Astrocyte (in vitro differentiated cells and primary cell): ENCODE measurements around the gene INAFM2. TPM values are rescaled to one million over a fixed set of nuclear protein-coding genes. Genes with fewer than 3 reads are reported as not detected.
A peak's percentile ranks its signal among the peaks of the same experiment; 100 is the strongest.

Experiments
- DNase-seq: peaks from one replicate; pipeline ENCODE4 v3.0.0-alpha.2; 2010; ENCODE audit warnings: low read depth
- FAIRE-seq: peaks from 2 replicates; lab custom pipeline; 2011; peaks lifted over from hg19 to GRCh38; lab: Jason Lieb, UNC
- H2AFZ ChIP-seq: 2 replicates; pipeline ENCODE4 v1.6.0; 2012; ENCODE audit warnings: low read depth, low read length, inconsistent platforms
- H3K27ac ChIP-seq: 2 replicates; pipeline ENCODE4 v1.5.1; 2011; ENCODE audit warnings: low read depth, low read length, inconsistent platforms
- H3K27me3 ChIP-seq: 2 replicates; pipeline ENCODE4 v1.6.0; 2011; ENCODE audit warnings: low read length, inconsistent platforms; ENCODE audit not compliant: insufficient read depth
- H3K36me3 ChIP-seq: 2 replicates; pipeline ENCODE4 v1.5.1; 2011; ENCODE audit warnings: low read length, inconsistent platforms; ENCODE audit not compliant: insufficient read depth
- H3K4me1 ChIP-seq: 2 replicates; pipeline ENCODE4 v1.5.1; 2011; ENCODE audit warnings: low read length, inconsistent platforms; ENCODE audit not compliant: insufficient read depth
- H3K4me2 ChIP-seq: 2 replicates; pipeline ENCODE4 v1.6.0; 2012; ENCODE audit warnings: low read length, inconsistent platforms
- H3K4me3 ChIP-seq: 2 replicates; pipeline ENCODE4 v1.5.1; 2011; ENCODE audit warnings: low read depth, mild to moderate bottlenecking, low read length, inconsistent platforms; ENCODE audit not compliant: insufficient read depth
- H3K79me2 ChIP-seq: 2 replicates; pipeline ENCODE4 v1.6.0; 2012; ENCODE audit warnings: mild to moderate bottlenecking, low read length, inconsistent platforms; ENCODE audit not compliant: insufficient read depth
- H3K9ac ChIP-seq: 2 replicates; pipeline ENCODE4 v1.6.0; 2012; ENCODE audit warnings: mild to moderate bottlenecking, low read length, inconsistent platforms
- H3K9me3 ChIP-seq: 2 replicates; pipeline ENCODE4 v1.5.1; 2012; ENCODE audit warnings: low read depth, mild to moderate bottlenecking, low read length, inconsistent platforms; ENCODE audit not compliant: insufficient read depth
- H4K20me1 ChIP-seq: 2 replicates; pipeline ENCODE4 v1.6.0; 2012; ENCODE audit warnings: low read length, inconsistent platforms; ENCODE audit not compliant: insufficient read depth
- H3K27ac Mint-ChIP-seq: one replicate; pipeline ENCODE4 v1.8.0; 2021; ENCODE audit warnings: mild to moderate bottlenecking, mixed read lengths; ENCODE audit not compliant: unreplicated experiment
- H3K27me3 Mint-ChIP-seq: one replicate; pipeline ENCODE4 v1.8.0; 2021; ENCODE audit warnings: low read depth, mixed read lengths; ENCODE audit not compliant: unreplicated experiment
- H3K36me3 Mint-ChIP-seq: one replicate; pipeline ENCODE4 v1.8.0; 2021; ENCODE audit warnings: low read depth, mixed read lengths; ENCODE audit not compliant: unreplicated experiment
- H3K4me1 Mint-ChIP-seq: one replicate; pipeline ENCODE4 v1.8.0; 2021; ENCODE audit warnings: low read depth, mixed read lengths; ENCODE audit not compliant: unreplicated experiment
- H3K4me3 Mint-ChIP-seq: one replicate; pipeline ENCODE4 v1.8.0; 2021; ENCODE audit warnings: mild to moderate bottlenecking, moderate library complexity, mixed read lengths; ENCODE audit not compliant: unreplicated experiment
- H3K9me3 Mint-ChIP-seq: one replicate; pipeline ENCODE4 v1.8.0; 2021; ENCODE audit warnings: mild to moderate bottlenecking, mixed read lengths; ENCODE audit not compliant: unreplicated experiment
- CTCF ChIP-seq: IDR thresholded peaks from 2 replicates; pipeline ENCODE4 v1.5.1; 2011; ENCODE audit warnings: low read depth, mild to moderate bottlenecking, inconsistent platforms, low read length, moderate library complexity; ENCODE audit not compliant: insufficient read depth
- EZH2 ChIP-seq: IDR thresholded peaks from 2 replicates; pipeline ENCODE4 v1.6.1; 2012; ENCODE audit warnings: mild to moderate bottlenecking, low read length, inconsistent platforms; ENCODE audit not compliant: insufficient read depth
- total RNA-seq: library from RNA; stranded (reverse); gene quantifications from 2 replicates; pipeline ENCODE4 v1.2.1, GENCODE V29; 2021

Gene INAFM2
- total RNA-seq, 1 donor from 2014 or later: 41.2 TPM

- H3K4me2 ChIP-seq: no peak overlapping the region
- TF ChIP-seq EZH2: no peak
- TF ChIP-seq CTCF: no peak
- no peaks in the 10 kb centered on the region for H3K79me2 ChIP-seq
- FAIRE-seq (no peak), DNase-seq (no peak)
- H3K4me3 ChIP-seq: no peak overlapping the region
- H3K27ac Mint-ChIP-seq: no peak overlapping the region
- H3K9ac ChIP-seq: no peak overlapping the region
- no peak overlapping the region for H3K27ac ChIP-seq
- H2AFZ ChIP-seq: no peak overlapping the region
- H3K4me1 Mint-ChIP-seq: peaks cover 11% of the 10 kb centered on the region
- no peaks in the 10 kb centered on the region for H3K36me3 ChIP-seq
- H3K9me3 Mint-ChIP-seq: peaks cover 2% of the 10 kb centered on the region
- H4K20me1 ChIP-seq: no peaks in the 10 kb centered on the region
- H3K36me3 Mint-ChIP-seq: peaks cover 1% of the 10 kb centered on the region
- H3K9me3 ChIP-seq: no peaks in the 10 kb centered on the region
- H3K4me1 ChIP-seq: peaks cover 10% of the 10 kb centered on the region
- H3K27me3 ChIP-seq: no peaks in the 10 kb centered on the region
- peaks cover 44% of the 10 kb centered on the region for H3K27me3 Mint-ChIP-seq
- H3K4me3 Mint-ChIP-seq: no peak overlapping the region
Measured at GRCh38 chr15:40352281-40352901, 28.9 kb downstream of the INAFM2 start.

DNA sequence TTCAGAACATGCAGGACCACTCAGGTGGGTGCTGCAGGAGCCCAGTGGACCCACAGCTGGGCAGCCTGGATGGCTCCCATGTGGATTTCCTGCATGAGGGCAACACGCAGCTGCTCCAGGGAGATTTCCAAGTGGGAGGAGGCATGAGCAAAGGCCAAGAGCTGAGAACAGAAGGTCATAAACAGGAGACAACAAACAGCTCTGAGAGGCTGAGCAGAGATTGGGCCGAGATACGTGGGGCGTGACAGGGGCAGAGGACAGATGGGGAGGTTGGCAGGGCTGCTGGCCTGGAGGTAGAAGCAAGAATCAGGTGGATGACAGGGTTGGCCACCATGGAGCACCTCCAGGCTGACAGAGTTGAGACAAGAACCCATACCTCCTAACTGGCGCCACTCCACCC is 30.2 kb downstream of the INAFM2 start:
- H3K36me3 ChIP-seq: no peaks in the 10 kb centered on the region
- FAIRE-seq (no peak), DNase-seq (no peak)
- no peak overlapping the region for H2AFZ ChIP-seq
- no peaks in the 10 kb centered on the region for H3K79me2 ChIP-seq
- H3K4me3 ChIP-seq: no peak overlapping the region
- no peaks in the 10 kb centered on the region for H4K20me1 ChIP-seq
- no peaks in the 10 kb centered on the region for H3K9me3 ChIP-seq
- TF ChIP-seq CTCF (no peak), EZH2 (no peak)
- H3K4me1 Mint-ChIP-seq: peaks cover 11% of the 10 kb centered on the region
- no peaks in the 10 kb centered on the region for H3K27me3 ChIP-seq
- no peak overlapping the region for H3K27ac ChIP-seq
- no peak overlapping the region for H3K27ac Mint-ChIP-seq
- H3K9ac ChIP-seq: no peak overlapping the region
- peaks cover 1% of the 10 kb centered on the region for H3K36me3 Mint-ChIP-seq
- peaks cover 14% of the 10 kb centered on the region for H3K4me1 ChIP-seq
- H3K4me3 Mint-ChIP-seq: no peak overlapping the region
- H3K9me3 Mint-ChIP-seq: no peaks in the 10 kb centered on the region
- peak overlapping the region; percentile 28 for H3K4me2 ChIP-seq
- peaks cover 43% of the 10 kb centered on the region for H3K27me3 Mint-ChIP-seq

- Histone ChIP-seq H3K79me2 (no peaks in the 10 kb centered on the region), H2AFZ (no peak overlapping the region), H3K27me3 (no peaks in the 10 kb centered on the region), H3K9me3 (no peaks in the 10 kb centered on the region), H3K9ac (no peak overlapping the region), H4K20me1 (no peaks in the 10 kb centered on the region), H3K4me1 (peaks cover 14% of the 10 kb centered on the region), H3K4me2 (peak overlapping the region; percentile 28), H3K27ac (no peak overlapping the region), H3K4me3 (no peak overlapping the region), H3K36me3 (no peaks in the 10 kb centered on the region)
- FAIRE-seq (no peak), DNase-seq (peak; percentile 17)
- Mint-ChIP-seq H3K27ac (no peak overlapping the region), H3K4me3 (peak overlapping the region; percentile 34), H3K4me1 (peaks cover 11% of the 10 kb centered on the region), H3K36me3 (peaks cover 1% of the 10 kb centered on the region), H3K27me3 (peaks cover 43% of the 10 kb centered on the region), H3K9me3 (no peaks in the 10 kb centered on the region)
- peak; percentile 25 for TF ChIP-seq CTCF
- TF ChIP-seq EZH2: no peak
Measured at GRCh38 chr15:40354408-40355171, 31.1 kb downstream of the INAFM2 start.
